Upper lobe of left lung (tissue), 6 donors: ENCODE measurements around the gene SLC35F2. TPM values are rescaled to one million over a fixed set of nuclear protein-coding genes. Genes with fewer than 3 reads are reported as not detected.
A peak's percentile ranks its signal among the peaks of the same experiment; 100 is the strongest.

Experiments used
- ATAC-seq, 2 donors: fragments of 200-7000 bp; cut with Tn5 transposase; one replicate each; pipeline ENCODE4 v1.9.1; 2022; ENCODE audit warnings: mild to moderate bottlenecking in 2 of 2, moderate library complexity in 2 of 2; ENCODE audit not compliant: low FRiP score in 2 of 2
- DNase-seq, 2 donors: peaks; one replicate each; pipeline ENCODE4 v3.0.0-alpha.2; 2019 to 2020
- H3K27ac ChIP-seq, 4 donors: fragments of 200-600 bp; sonication (generic); one replicate each; pipeline ENCODE4 v1.5.1; 2016 to 2019
- H3K27me3 ChIP-seq, 4 donors: fragments of 200-600 bp; sonication (generic); one replicate each; pipeline ENCODE4 v1.5.1; 2017 to 2019
- H3K36me3 ChIP-seq, 4 donors: fragments of 200-600 bp; sonication (generic); one replicate each; pipeline ENCODE4 v1.5.1; 2016 to 2019
- H3K4me1 ChIP-seq, 4 donors: fragments of 200-600 bp; sonication (generic); one replicate each; pipeline ENCODE4 v1.5.1; 2018 to 2019
- H3K4me3 ChIP-seq, 4 donors: fragments of 200-600 bp; sonication (generic); one replicate each; pipeline ENCODE4 v1.5.1; 2017 to 2019; ENCODE audit warnings: mild to moderate bottlenecking in 2 of 4, moderate library complexity in 1 of 4
- H3K9me3 ChIP-seq, 4 donors: fragments of 200-600 bp; sonication (generic); one replicate each; pipeline ENCODE4 v1.5.1; 2018 to 2019
- EP300 ChIP-seq, 4 donors: sonication (generic); formaldehyde crosslinking; IDR thresholded peaks; one replicate each; pipeline ENCODE4 v1.5.1; 2017; ENCODE audit warnings: antibody characterized with exemption in 4 of 4, control low read depth in 2 of 4
- POLR2A ChIP-seq, 4 donors: fragments of 450-650 bp; IDR thresholded peaks; one replicate each; pipeline ENCODE4 v1.5.1; 2016 to 2017; ENCODE audit warnings: antibody characterized with exemption in 4 of 4, mild to moderate bottlenecking in 2 of 4
- POLR2AphosphoS5 ChIP-seq, 2 donors: sonication (generic); formaldehyde crosslinking; IDR thresholded peaks; one replicate each; pipeline ENCODE4 v1.5.1; 2017; ENCODE audit warnings: antibody characterized with exemption in 2 of 2
- WGBS, 2 donors: methylation state at CpG; one replicate each; pipeline ENCODE4 v1.1.5; 2017 to 2018; 5-methylcytosine and 5-hydroxymethylcytosine counted together
- total RNA-seq, 6 donors: library from RNA; depleted of rRNA in 4 of 6; stranded (reverse); fragments of >200 nt in 4 of 6; gene quantifications; one replicate each; pipeline versions ENCODE4 v1.1.0 to v1.2.1, GENCODE V29; 2016 to 2021
- TF ChIP-seq, protein P1 (sequence below), 6 experiments: fragments of 450-650 bp in 4 of 6; fragments of 200-600 bp in 2 of 6; sonication (generic) in 2 of 6; IDR thresholded peaks; one replicate each; pipeline ENCODE4 v1.5.1; 2016 to 2019; ENCODE audit warnings: antibody characterized with exemption in 6 of 6
- donor health status: DM: no; HTN: no; CAD: no; lungs with moderate emphysema.
- donor health status: DM: no; HTN: yes; CAD: no; lungs with severe emphysema.

Gene SLC35F2
- total RNA-seq, 6 donors from 2014 or later = 1.4 to 10.6 (median 5.5) TPM

DNA sequence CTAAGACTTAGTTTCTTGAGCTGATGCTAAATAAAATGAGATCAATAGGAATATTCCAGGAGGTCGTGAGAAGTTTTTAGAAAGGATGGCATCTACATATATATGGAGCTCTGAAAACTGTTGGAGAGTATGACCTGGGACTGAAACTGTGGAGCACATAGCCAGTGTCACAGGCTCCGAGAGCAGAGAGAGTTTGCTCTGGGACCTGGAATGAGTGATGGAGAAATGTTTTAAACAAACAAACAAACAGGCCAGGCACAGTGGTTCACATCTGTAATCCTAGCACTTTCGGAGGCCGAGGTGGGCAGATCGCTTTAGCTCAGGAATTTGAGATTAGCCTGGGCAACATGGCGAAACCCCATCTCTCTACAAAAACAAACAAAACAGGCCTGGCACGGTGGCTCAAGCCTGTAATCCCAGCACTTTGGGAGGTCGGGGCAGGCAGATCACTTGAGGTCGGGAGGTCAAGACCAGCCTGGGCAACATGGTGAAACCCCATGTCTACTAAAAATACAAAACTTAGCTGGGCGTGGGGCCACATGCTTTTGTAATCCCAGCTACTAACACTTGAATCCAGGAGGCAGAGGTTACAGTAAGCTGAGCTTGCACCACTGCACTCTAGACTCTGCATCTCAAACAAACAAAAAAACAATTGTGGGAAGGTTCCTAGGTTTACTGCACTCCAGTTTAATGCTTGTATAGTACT lies 67.1 kb downstream of the SLC35F2 start:
- no peaks in the 10 kb centered on the region for H3K4me1 ChIP-seq
- no peak for DNase-seq
- no peaks in the 10 kb centered on the region for H3K27me3 ChIP-seq
- H3K27ac ChIP-seq = no peak overlapping the region
- no peak overlapping the region for H3K4me3 ChIP-seq
- no peak for ATAC-seq
- no peaks in the 10 kb centered on the region for H3K36me3 ChIP-seq
- TF ChIP-seq EP300 (IDR thresholded peaks at IDR 0.05) = no peak
- TF ChIP-seq POLR2AphosphoS5 (IDR thresholded peaks at IDR 0.05) = no peak
- no peak for TF ChIP-seq POLR2A (IDR thresholded peaks at IDR 0.05)
- no peaks in the 10 kb centered on the region for H3K9me3 ChIP-seq
- WGBS, 2 donors = 73 to 77% methylated on average over 10 of the region's 10 CpGs

DNA sequence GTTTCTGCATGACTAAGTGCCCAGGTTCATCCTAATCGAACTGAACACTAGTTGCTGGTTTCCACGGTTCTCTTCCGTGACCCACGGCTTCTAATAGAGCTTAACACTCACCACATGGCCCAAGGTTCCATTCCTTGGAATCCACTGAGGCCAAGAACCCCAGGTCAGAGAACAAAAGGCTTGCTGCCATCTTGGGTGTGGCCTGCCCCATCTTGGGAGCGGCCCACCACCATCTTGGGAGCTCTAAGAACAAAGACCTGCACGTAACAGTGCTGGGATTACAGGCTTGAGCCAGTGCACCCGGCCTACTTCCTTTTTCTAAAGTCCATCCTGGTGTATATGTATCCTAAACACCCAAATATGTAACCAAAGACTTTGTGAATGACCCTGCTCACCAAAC lies 68.8 kb downstream of the SLC35F2 start:
- no peak overlapping the region for H3K4me3 ChIP-seq
- no peaks in the 10 kb centered on the region for H3K36me3 ChIP-seq
- no peaks in the 10 kb centered on the region for H3K4me1 ChIP-seq
- ATAC-seq (no peak), DNase-seq (no peak)
- H3K27ac ChIP-seq = no peak overlapping the region
- H3K9me3 ChIP-seq = no peaks in the 10 kb centered on the region
- H3K27me3 ChIP-seq = no peaks in the 10 kb centered on the region
- 67 to 94% methylated on average over 4 to 7 of the region's 7 CpGs for WGBS, 2 donors
- TF ChIP-seq POLR2AphosphoS5 (IDR thresholded peaks at IDR 0.05) (no peak), POLR2A (IDR thresholded peaks at IDR 0.05) (no peak), EP300 (IDR thresholded peaks at IDR 0.05) (no peak)
- TF ChIP-seq, protein P1, sequence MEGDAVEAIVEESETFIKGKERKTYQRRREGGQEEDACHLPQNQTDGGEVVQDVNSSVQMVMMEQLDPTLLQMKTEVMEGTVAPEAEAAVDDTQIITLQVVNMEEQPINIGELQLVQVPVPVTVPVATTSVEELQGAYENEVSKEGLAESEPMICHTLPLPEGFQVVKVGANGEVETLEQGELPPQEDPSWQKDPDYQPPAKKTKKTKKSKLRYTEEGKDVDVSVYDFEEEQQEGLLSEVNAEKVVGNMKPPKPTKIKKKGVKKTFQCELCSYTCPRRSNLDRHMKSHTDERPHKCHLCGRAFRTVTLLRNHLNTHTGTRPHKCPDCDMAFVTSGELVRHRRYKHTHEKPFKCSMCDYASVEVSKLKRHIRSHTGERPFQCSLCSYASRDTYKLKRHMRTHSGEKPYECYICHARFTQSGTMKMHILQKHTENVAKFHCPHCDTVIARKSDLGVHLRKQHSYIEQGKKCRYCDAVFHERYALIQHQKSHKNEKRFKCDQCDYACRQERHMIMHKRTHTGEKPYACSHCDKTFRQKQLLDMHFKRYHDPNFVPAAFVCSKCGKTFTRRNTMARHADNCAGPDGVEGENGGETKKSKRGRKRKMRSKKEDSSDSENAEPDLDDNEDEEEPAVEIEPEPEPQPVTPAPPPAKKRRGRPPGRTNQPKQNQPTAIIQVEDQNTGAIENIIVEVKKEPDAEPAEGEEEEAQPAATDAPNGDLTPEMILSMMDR (IDR thresholded peaks at IDR 0.05) = no peak

DNA sequence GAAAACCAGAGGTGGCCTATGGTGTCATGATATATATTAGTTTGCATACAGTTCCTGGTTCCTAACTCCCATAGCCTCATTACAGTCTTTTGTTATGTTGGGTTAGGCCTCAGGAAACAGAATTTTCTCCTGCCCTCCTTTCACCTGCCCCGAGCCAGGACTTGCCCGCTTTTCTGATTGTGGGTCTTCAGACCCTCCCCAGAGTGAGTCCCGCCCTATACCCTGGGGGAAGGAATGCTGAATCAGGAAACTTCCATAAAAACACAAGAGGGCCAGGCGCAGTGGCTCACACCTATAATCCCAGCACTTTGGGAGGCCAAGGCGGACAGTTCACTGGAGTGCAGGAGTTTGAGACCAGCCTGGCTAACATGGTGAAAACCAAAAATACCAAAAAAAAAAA lies 70.9 kb downstream of the SLC35F2 start:
- H3K4me1 ChIP-seq = no peaks in the 10 kb centered on the region
- ATAC-seq = no peak
- H3K4me3 ChIP-seq = no peak overlapping the region
- WGBS, 2 donors = 87 to 93% methylated on average over 5 of the region's 5 CpGs
- no peak for DNase-seq
- no peak overlapping the region for H3K27ac ChIP-seq
- H3K9me3 ChIP-seq = no peaks in the 10 kb centered on the region
- no peaks in the 10 kb centered on the region for H3K27me3 ChIP-seq
- no peaks in the 10 kb centered on the region for H3K36me3 ChIP-seq
- TF ChIP-seq EP300 (IDR thresholded peaks at IDR 0.05) = no peak
- TF ChIP-seq, protein P1 (IDR thresholded peaks at IDR 0.05) = no peak
- no peak for TF ChIP-seq POLR2AphosphoS5 (IDR thresholded peaks at IDR 0.05)

DNA sequence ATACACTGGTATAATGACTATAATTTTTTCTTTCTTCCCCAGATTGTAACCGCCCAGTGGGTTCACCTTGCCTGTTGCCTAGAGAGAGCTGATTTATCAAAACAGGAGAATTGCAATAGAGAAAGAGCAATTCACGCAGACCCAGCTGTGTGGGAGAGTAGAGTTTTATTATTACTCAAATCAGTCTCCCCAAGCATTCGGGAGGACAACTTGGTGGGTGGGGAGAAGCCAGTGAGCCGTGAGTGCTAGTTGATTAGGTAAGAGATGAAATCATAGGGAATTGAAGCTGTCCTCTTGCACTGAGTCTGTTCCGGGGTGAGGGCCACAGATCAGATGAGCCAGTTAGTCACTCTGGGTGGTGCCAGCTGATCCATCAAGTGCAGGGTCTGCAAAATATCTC lies 73.2 kb downstream of the SLC35F2 start:
- DNase-seq (no peak), ATAC-seq (peak in 1 of 2 donors; percentile 32)
- Histone ChIP-seq H3K4me1 (no peaks in the 10 kb centered on the region), H3K4me3 (no peak overlapping the region), H3K9me3 (no peaks in the 10 kb centered on the region), H3K27ac (no peak overlapping the region), H3K27me3 (no peaks in the 10 kb centered on the region), H3K36me3 (no peaks in the 10 kb centered on the region)
- TF ChIP-seq POLR2AphosphoS5 (IDR thresholded peaks at IDR 0.05) = no peak
- no peak for TF ChIP-seq EP300 (IDR thresholded peaks at IDR 0.05)
- TF ChIP-seq POLR2A (IDR thresholded peaks at IDR 0.05) = no peak
- TF ChIP-seq, protein P1 (IDR thresholded peaks at IDR 0.05) = no peak
- 68 to 83% methylated on average over 5 of the region's 5 CpGs for WGBS, 2 donors

DNA sequence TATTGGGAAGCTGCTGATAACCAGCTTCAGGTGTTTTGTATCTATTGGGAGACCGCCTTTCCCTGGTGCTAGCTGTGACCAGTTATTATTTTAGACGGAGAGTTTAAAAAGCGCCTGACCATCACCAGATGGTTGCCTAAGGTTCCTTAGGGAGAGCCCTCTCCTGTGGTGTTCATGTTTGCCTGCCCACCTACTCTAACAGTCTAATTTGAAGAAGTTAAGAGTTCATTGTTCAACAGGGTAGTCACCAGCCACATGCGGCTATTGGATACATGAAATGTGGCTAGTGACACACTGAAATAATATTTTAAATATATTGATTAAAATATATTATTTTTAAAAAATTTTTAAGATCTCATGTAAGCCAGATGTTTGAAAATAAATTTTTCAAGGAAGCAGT lies 75.5 kb downstream of the SLC35F2 start:
- 96 to 100% methylated on average over 4 of the region's 4 CpGs for WGBS, 2 donors
- no peak for ATAC-seq
- H3K27me3 ChIP-seq = no peaks in the 10 kb centered on the region

More for the DNA sequence above, 75.5 kb downstream of the SLC35F2 start:
- TF ChIP-seq POLR2A (IDR thresholded peaks at IDR 0.05) = no peak
- TF ChIP-seq EP300 (IDR thresholded peaks at IDR 0.05) = no peak
- TF ChIP-seq, protein P1 (IDR thresholded peaks at IDR 0.05) = no peak
- no peak for TF ChIP-seq POLR2AphosphoS5 (IDR thresholded peaks at IDR 0.05)
- no peaks in the 10 kb centered on the region for H3K36me3 ChIP-seq
- H3K9me3 ChIP-seq = no peaks in the 10 kb centered on the region
- H3K27ac ChIP-seq = no peak overlapping the region
- DNase-seq = no peak
- no peak overlapping the region for H3K4me3 ChIP-seq
- H3K4me1 ChIP-seq = no peaks in the 10 kb centered on the region
